GM19467 (cell line): ENCODE data around the gene C1orf210.

Source experiments
- ATAC-seq: cut with Tn5 transposase; IDR thresholded peaks from one replicate; pipeline ENCODE4 v1.9.1; 2021; ENCODE audit warnings: mild to moderate bottlenecking, moderate library complexity; ENCODE audit not compliant: unreplicated experiment

Gene C1orf210

DNA sequence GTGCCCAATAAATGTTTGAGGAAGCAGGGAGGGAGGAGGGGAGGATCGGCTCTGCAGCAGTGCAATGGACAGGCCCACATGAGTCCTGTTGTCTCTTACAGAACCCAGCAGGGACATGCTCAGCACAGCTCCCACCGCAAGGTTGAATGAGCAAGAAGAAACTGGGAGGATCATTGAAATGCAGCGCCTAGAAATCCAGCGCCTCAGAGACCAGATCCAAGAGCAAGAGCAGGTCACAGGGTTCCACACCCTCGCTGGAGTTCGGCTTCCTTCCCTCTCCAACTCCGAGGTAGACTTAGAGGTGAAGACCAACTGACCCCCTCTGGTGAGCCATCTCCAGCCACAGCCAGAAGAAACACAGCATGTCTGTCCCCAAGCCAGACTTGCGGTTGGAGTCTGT is 31.5 kb downstream of the C1orf210 start:
- no peak for ATAC-seq

DNA sequence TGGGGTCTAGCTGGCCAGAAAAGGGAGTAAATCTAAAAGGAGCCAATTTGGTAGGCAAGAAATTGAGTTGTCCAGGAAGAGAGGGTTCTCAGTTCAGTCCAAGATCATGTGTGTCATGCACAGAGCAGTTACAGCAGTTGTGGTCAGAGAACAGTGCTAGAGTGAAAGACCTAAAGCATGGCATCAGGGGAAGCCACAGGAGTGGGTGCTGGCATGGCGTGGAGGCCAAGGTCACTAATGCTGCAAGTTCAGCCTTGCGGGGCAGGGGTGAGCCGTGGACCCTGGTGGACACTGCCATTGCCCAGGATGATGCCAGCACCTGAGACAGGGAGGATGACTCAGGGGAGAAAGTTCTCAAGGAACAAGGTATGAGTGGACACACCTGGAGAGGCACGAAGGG is 32.2 kb downstream of the C1orf210 start:
- ATAC-seq, result no peak

- no peak for ATAC-seq
Measured at GRCh38 chr1:43252225-43252624, 33.2 kb downstream of the C1orf210 start.

DNA sequence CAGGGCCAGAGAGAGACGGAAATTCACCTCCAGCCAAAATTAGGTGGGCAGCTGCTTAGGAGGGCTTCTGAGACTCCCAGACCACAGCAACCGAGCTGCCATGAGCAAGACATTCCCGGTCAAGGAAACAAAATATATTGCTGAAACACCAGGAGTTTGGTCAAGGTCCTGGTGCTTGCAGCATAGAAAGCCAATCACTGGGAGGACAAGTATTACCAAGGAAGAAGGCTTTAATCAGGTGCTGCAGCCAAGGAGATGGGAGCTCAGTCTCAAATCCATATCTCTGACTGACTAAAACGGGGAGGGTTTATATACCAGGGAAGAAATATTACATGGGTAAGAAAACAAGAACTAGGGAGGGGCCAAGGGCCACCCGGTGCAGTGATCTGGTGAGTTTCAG is 34.4 kb downstream of the C1orf210 start:
- ATAC-seq, result no peak

GRCh38 chr1:43250351-43250761 is 35.0 kb downstream of the C1orf210 start:
- no peak for ATAC-seq

DNA sequence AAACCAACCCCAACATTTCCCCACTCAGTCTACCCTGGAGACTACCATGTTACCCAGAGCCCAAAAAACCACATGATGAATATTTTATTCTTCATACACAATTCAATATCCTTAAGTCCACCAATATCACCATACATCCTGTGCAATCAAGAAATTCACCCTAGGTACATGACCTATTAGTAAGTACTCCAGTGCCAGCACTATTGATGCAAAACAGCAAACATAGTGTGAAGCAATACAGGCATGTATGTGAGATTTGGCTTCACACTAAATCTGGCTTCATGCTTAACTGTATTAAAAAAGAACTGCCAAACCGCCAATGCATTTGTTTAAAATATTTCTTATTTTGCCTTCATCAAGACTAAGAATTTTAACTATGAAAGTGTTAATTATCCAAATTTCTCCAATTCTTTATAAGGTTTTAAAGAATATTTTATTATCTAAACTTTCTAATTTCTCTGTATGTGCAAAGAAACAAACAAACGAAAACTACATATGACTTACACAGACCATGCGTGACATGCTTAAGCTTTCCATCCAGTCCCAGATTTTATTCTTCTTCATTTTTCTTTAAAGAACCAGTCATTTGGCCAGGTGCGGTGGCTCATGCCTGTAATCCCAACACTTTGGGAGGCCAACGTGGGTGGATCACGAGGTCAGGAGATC is 38.0 kb downstream of the C1orf210 start:
- no peak for ATAC-seq

DNA sequence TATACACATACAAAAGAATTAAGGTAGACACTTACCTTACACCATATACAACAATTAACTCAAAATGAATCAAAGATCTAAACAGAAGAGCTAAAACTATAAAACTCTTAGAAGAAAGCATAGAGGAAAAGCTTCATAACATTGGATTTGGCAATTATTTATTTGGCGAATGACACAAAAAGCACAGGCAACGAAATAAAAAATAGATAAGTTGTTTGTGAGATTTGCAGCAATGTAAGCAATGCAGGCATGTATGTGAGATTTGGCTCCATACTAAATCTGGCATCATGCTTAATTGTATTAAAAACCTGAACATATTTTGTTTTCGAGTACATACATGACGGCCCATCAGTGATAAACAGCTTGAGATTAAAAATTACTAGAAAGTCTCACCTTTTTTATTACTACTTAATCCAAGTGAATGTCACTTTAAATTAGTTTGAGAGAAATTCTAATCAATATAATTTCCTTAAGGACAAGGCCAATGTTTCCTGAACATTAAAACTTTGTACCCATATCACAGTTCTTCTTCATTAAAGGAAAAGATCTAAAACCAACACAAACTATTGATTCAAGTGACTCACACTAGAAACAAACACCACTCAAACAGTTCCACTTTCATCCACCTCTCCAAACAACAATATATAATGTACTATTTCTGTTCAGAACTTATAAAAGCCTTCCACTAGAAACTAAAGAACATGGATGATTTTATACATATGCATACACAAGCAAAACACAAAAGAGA is 38.7 kb downstream of the C1orf210 start:
- no peak for ATAC-seq

DNA sequence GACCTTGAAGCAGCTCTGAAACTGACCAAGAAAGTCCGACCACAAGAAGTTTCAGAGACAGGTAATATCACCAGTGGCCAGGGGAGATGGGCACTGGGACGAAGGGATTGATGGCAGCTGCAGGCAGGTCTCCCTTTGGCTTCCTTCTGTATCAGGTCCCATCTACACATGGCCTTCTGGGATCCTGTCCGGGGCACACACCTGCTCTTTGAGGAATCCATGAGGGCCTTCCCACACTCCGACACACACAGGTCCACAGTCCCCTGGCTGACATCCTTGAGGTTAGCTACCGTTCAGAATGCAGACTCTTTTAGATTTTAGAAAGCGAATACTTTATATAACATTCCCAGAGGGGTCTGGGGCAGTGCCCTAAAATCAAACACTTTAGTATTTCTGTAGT is 42.1 kb downstream of the C1orf210 start:
- no peak for ATAC-seq

DNA sequence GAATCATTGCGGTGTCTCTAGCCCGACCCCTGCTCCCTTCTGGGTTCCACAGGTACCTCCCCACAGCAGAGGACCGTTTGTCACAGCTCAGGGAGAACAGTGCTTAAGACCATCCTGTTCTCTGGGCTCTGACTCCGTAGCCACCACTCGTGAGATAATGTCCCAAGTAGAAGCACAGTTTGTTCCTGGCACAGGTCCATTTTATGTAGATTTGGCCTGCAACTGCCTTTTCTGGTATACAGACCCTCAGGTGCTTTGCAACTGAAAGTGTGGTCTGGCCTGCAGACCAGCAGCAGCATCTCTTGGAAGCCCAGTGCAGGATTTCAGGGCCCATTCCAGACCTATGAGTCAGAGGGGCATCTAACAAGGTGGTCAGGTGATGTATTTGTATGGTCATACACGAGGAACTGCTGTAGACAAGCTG is 44.0 kb downstream of the C1orf210 start:
- no peak for ATAC-seq

- ATAC-seq, result no peak
Measured at GRCh38 chr1:43239484-43239883, 45.9 kb downstream of the C1orf210 start.

GRCh38 chr1:43238991-43239469 is 46.4 kb downstream of the C1orf210 start:
- no peak for ATAC-seq

GRCh38 chr1:43238085-43238484 is 47.3 kb downstream of the C1orf210 start:
- ATAC-seq, result no peak

- no peak for ATAC-seq
Measured at GRCh38 chr1:43237121-43237520, 48.3 kb downstream of the C1orf210 start.

- ATAC-seq, result no peak
Measured at GRCh38 chr1:43235451-43236121, 49.8 kb downstream of the C1orf210 start.

DNA sequence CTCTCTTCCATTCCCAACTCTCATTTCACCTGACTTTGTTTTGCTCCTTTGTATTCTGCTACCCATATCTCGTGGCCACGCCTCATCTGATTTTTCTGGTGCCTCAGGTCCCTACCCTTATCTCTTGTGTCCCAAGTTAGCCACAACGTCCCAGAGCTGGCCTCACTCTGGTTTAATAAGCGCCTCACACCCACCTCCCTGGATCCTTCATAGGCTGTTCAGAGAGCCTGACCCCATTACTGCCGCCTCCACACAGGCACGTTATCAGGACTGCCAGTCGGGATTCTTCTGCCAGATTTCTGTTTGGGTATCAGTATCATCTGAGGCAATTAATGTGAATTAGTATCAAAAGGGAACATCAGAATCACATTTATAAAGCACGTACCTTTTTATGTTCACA is 50.3 kb downstream of the C1orf210 start:
- ATAC-seq, result no peak

- no peak for ATAC-seq
Measured at GRCh38 chr1:43234267-43234666, 51.1 kb downstream of the C1orf210 start.

GRCh38 chr1:43233631-43234030 is 51.8 kb downstream of the C1orf210 start:
- no peak for ATAC-seq

DNA sequence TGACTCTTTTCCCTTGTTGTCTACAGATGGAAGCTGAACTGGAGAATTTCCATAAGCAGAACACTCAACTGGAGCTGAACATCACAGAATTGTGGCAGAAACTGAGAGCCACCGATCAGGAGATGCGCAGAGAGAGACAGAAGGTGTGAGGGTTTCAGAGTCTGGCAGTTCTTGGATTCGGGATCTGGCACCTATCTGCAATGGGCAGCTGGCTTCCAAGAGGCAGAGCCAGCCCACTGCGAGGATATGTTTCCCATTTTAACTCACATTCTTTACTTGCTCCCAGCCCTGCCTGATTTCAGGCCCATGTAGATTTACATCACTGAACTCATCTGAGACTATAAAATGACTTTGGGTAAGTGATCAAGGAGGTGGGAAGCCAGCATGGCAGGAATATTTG is 52.9 kb downstream of the C1orf210 start:
- no peak for ATAC-seq

DNA sequence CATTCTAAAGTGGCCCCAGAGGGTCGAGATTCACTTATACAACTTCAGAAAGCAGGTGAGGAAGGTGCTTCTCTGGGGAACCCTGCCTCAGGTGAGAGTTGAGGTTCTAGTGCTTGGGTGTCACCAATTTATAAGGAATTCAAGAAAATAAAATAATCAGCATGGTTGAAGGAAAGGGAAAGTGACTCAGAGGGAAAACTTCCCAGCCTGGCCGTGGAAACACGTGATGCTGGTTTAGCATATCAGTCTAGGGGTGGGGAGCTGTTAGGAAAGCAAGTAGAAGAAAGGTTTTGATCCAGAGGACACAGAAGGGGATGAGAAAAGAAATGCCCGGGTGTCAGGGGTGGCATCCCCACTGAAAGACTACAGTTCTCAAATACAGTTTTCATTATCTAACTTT is 53.3 kb downstream of the C1orf210 start:
- ATAC-seq, result no peak
